PFSK-1 (cell line): ENCODE data around the gene PPIA.

Experiments used
- POLR2AphosphoS5 ChIP-seq: IDR thresholded peaks from 2 replicates; pipeline ENCODE4 v1.6.1; 2012; ENCODE audit warnings: low read depth, mild to moderate bottlenecking, control low read depth, low read length, moderate library complexity
- SIN3A ChIP-seq: IDR thresholded peaks from 2 replicates; pipeline ENCODE4 v1.6.1; 2012; ENCODE audit warnings: mild to moderate bottlenecking, low read length, moderate library complexity, borderline replicate concordance; ENCODE audit not compliant: insufficient read depth
- TAF1 ChIP-seq: IDR thresholded peaks from 2 replicates; pipeline ENCODE4 v1.6.1; 2012; ENCODE audit warnings: low read length, control low read depth, borderline replicate concordance; ENCODE audit not compliant: insufficient read depth
- TF ChIP-seq, protein P1 (sequence below), 2 experiments: IDR thresholded peaks; 2 replicates each; pipeline versions ENCODE4 v1.6.1 to v1.8.0; 2011 to 2012; ENCODE audit warnings: low read depth in 2 of 2, low read length in 2 of 2, control low read depth in 1 of 2, inconsistent platforms in 1 of 2, mild to moderate bottlenecking in 1 of 2, moderate library complexity in 1 of 2; ENCODE audit not compliant: insufficient read depth in 1 of 2

DNA sequence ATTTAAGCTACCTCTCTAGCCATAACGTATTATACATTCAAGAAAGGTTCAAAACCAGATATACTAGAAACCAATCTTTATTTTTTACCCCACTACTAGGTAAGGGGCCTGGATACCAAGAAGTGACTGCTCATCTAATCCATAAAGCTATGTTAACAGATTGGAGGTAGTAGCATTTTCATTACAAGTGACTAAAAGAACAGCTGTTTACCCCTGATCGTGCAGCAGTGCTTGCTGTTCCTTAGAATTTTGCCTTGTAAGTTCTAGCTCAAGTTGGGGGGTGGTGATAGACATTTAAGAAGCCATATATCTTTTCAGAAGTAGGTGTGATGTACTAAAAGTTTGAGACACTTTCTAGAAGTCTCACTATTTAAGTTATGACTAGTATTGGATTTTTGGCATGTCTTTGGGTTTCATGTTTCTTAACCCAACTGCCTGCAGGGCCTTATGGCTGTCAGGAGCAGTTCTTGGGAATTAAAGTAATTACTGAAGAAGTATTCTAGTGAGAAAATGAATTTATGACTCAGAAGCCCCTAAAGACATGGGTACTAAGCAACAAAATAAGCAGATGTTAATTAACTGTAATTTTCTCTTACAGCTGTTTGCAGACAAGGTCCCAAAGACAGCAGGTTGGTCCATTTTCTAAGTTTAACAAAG is 2.3 kb downstream of the PPIA start:
- TF ChIP-seq TAF1 (no peak), SIN3A (no peak), POLR2AphosphoS5 (no peak)
- TF ChIP-seq, protein P1, sequence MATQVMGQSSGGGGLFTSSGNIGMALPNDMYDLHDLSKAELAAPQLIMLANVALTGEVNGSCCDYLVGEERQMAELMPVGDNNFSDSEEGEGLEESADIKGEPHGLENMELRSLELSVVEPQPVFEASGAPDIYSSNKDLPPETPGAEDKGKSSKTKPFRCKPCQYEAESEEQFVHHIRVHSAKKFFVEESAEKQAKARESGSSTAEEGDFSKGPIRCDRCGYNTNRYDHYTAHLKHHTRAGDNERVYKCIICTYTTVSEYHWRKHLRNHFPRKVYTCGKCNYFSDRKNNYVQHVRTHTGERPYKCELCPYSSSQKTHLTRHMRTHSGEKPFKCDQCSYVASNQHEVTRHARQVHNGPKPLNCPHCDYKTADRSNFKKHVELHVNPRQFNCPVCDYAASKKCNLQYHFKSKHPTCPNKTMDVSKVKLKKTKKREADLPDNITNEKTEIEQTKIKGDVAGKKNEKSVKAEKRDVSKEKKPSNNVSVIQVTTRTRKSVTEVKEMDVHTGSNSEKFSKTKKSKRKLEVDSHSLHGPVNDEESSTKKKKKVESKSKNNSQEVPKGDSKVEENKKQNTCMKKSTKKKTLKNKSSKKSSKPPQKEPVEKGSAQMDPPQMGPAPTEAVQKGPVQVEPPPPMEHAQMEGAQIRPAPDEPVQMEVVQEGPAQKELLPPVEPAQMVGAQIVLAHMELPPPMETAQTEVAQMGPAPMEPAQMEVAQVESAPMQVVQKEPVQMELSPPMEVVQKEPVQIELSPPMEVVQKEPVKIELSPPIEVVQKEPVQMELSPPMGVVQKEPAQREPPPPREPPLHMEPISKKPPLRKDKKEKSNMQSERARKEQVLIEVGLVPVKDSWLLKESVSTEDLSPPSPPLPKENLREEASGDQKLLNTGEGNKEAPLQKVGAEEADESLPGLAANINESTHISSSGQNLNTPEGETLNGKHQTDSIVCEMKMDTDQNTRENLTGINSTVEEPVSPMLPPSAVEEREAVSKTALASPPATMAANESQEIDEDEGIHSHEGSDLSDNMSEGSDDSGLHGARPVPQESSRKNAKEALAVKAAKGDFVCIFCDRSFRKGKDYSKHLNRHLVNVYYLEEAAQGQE (IDR thresholded peaks at IDR 0.05; ENCODE audit: insufficient read depth in 1 of 2, low read depth in 2 of 2, low read length in 2 of 2) = no peak
